ENCODE results near the gene OR52B6. TPM values are rescaled to one million over a fixed set of nuclear protein-coding genes. Genes with fewer than 3 reads are reported as not detected.

OR52B6 gene
- total RNA-seq, 5 donors from 2014 or later (not counting 1 experiment from before 2014, with no cell fraction given) = not detected

- Mint-ChIP-seq H3K36me3 (no peaks in the 10 kb centered on the region), H3K9me3 (no peaks in the 10 kb centered on the region), H3K27ac (no peak overlapping the region), H3K4me3 (no peak overlapping the region), H3K4me1 (peaks cover 0 to 5% (median 0%) of the 10 kb centered on the region in 3 donors), H3K27me3 (no peaks in the 10 kb centered on the region)
- Histone ChIP-seq H3K4me1 (ENCODE audit: control insufficient read depth in 1 of 2, extremely low read depth in 1 of 2, insufficient read depth in 2 of 2, low read length in 2 of 2) (no peaks in the 10 kb centered on the region), H3K4me3 (ENCODE audit: control insufficient read depth in 1 of 2, extremely low read depth in 1 of 2, low read length in 1 of 2) (no peak overlapping the region), H3K27me3 (replicated peaks in 1 of 2; ENCODE audit: control insufficient read depth in 2 of 2, extremely low read depth in 1 of 2, insufficient read depth in 2 of 2, low read length in 1 of 2) (no peaks in the 10 kb centered on the region), H3K9me3 (no peaks in the 10 kb centered on the region), H3K36me3 (ENCODE audit: control insufficient read depth in 2 of 2, extremely low read depth in 1 of 2, insufficient read depth in 1 of 2, low read length in 1 of 2) (no peaks in the 10 kb centered on the region), H3K27ac (ENCODE audit: low read length) (no peak overlapping the region)
- CTCF ChIA-PET = no interaction called here
- ATAC-seq (replicated peaks in 1 of 4) (no peak), DNase-seq (no peak)
- whole genome bisulfite sequencing (ENCODE audit: insufficient coverage) = 94% methylated on average over 7 of the region's 11 CpGs
- POLR2A ChIA-PET = no interaction called here
Measured at GRCh38 chr11:5611627-5612026, 30.9 kb downstream of the OR52B6 start.

DNA sequence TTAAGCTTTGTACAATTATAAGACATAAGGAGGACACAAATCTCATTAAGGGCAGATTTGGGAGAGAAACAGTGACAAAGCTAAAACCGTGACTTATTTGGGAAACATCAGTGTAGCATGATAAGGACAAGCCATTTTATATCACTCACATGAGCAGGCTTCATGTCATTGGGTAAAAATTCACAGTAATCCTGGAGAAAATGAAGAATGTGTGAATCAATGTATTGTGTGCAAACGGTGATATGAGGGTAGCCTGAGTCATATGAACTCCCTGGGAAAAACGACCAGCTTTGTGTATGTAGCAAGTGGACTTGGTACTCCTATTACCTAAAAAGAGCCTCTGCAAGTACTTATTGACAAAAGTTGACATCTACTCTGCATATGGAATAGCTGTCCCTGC lies 38.1 kb downstream of the OR52B6 start:
- no CpG with 5 or more reads among the region's 3 CpGs for WGBS (ENCODE audit: insufficient coverage)
- Histone ChIP-seq H3K27ac (ENCODE audit: low read length) (no peak overlapping the region), H3K4me1 (ENCODE audit: control insufficient read depth in 1 of 2, extremely low read depth in 1 of 2, insufficient read depth in 2 of 2, low read length in 2 of 2) (peaks cover under 1 to 2% of the 10 kb centered on the region in 2 experiments), H3K27me3 (replicated peaks in 1 of 2; ENCODE audit: control insufficient read depth in 2 of 2, extremely low read depth in 1 of 2, insufficient read depth in 2 of 2, low read length in 1 of 2) (no peaks in the 10 kb centered on the region), H3K36me3 (ENCODE audit: control insufficient read depth in 2 of 2, extremely low read depth in 1 of 2, insufficient read depth in 1 of 2, low read length in 1 of 2) (no peaks in the 10 kb centered on the region), H3K4me3 (ENCODE audit: control insufficient read depth in 1 of 2, extremely low read depth in 1 of 2, low read length in 1 of 2) (no peak overlapping the region), H3K9me3 (no peaks in the 10 kb centered on the region)
- H3K4me1 Mint-ChIP-seq = peaks cover 2 to 6% (median 6%) of the 10 kb centered on the region in 3 donors
- ATAC-seq (replicated peaks in 1 of 4) (no peak), DNase-seq (no peak)
- ChIA-PET POLR2A (no interaction called here), CTCF (no interaction called here)
- no peaks in the 10 kb centered on the region for H3K9me3 Mint-ChIP-seq
- H3K36me3 Mint-ChIP-seq = peaks cover 9% of the 10 kb centered on the region
- no peak overlapping the region for H3K27ac Mint-ChIP-seq
- no peak overlapping the region for H3K4me3 Mint-ChIP-seq
- H3K27me3 Mint-ChIP-seq = no peaks in the 10 kb centered on the region

DNA sequence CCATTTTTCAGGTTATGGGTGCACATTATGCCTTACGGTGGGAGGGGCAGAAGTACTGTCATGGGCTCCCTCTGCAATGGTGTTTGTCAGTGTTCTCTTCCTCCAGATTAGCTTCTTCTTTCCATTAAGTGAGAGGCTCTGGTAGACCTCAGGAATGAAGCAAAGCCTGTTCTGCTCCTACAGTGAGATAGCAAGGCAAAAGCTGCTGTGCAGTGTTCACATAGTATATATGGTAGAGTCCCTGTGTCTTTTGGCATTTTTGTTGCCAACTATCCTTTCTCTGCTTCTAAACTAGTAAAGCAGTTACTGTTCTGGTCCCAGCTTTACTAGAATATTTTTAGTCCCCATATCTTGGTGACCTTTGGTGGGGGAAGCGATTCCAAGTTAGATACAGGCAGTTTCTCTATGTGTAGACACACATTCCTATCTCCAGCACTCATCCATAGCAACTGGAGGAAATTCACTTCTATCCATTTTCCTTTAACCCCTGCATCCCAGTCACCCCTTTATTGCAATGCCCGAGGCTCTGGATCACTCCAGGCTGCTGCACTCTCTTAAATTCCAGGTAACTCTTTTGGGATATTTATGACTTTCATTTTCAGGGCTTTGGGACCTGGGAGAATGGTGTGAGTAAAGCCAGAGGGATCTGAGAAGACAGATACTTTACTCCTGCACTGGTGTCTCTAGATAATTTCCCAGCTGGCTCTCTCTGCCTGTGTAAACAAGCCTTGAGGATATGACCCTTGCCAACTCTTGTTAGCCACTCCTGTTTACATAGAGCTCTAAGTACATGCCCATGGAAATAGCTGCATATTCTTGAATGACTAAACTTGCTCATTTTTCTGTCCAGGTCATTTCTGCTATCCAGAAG lies 40.2 kb downstream of the OR52B6 start:
- Histone ChIP-seq H3K4me1 (ENCODE audit: control insufficient read depth in 1 of 2, extremely low read depth in 1 of 2, insufficient read depth in 2 of 2, low read length in 2 of 2) (peaks cover 5 to 14% of the 10 kb centered on the region in 2 experiments), H3K9me3 (no peaks in the 10 kb centered on the region), H3K27ac (ENCODE audit: low read length) (no peak overlapping the region), H3K27me3 (replicated peaks in 1 of 2; ENCODE audit: control insufficient read depth in 2 of 2, extremely low read depth in 1 of 2, insufficient read depth in 2 of 2, low read length in 1 of 2) (no peaks in the 10 kb centered on the region), H3K4me3 (ENCODE audit: control insufficient read depth in 1 of 2, extremely low read depth in 1 of 2, low read length in 1 of 2) (no peak overlapping the region), H3K36me3 (ENCODE audit: control insufficient read depth in 2 of 2, extremely low read depth in 1 of 2, insufficient read depth in 1 of 2, low read length in 1 of 2) (no peaks in the 10 kb centered on the region)
- no peaks in the 10 kb centered on the region for H3K9me3 Mint-ChIP-seq
- CTCF ChIA-PET = no interaction called here
- POLR2A ChIA-PET = no interaction called here
- H3K4me3 Mint-ChIP-seq = no peak overlapping the region
- no CpG with 5 or more reads among the region's 3 CpGs for WGBS (ENCODE audit: insufficient coverage)
- DNase-seq = no peak
- ATAC-seq (replicated peaks in 1 of 4) = no peak
- peaks cover 9% of the 10 kb centered on the region for H3K36me3 Mint-ChIP-seq
- peaks cover 20 to 22% (median 22%) of the 10 kb centered on the region in 3 donors for H3K4me1 Mint-ChIP-seq
- no peaks in the 10 kb centered on the region for H3K27me3 Mint-ChIP-seq
- no peak overlapping the region for H3K27ac Mint-ChIP-seq

GRCh38 chr11:5621580-5621979 lies 40.9 kb downstream of the OR52B6 start:
- Mint-ChIP-seq H3K27me3 (no peaks in the 10 kb centered on the region), H3K4me1 (peaks cover 27 to 29% (median 29%) of the 10 kb centered on the region in 3 donors), H3K9me3 (no peaks in the 10 kb centered on the region), H3K36me3 (peaks cover 9% of the 10 kb centered on the region), H3K4me3 (no peak overlapping the region), H3K27ac (no peak overlapping the region)
- ChIA-PET POLR2A (no interaction called here), CTCF (no interaction called here)
- Histone ChIP-seq H3K9me3 (no peaks in the 10 kb centered on the region), H3K36me3 (ENCODE audit: control insufficient read depth in 2 of 2, extremely low read depth in 1 of 2, insufficient read depth in 1 of 2, low read length in 1 of 2) (no peaks in the 10 kb centered on the region), H3K27me3 (replicated peaks in 1 of 2; ENCODE audit: control insufficient read depth in 2 of 2, extremely low read depth in 1 of 2, insufficient read depth in 2 of 2, low read length in 1 of 2) (no peaks in the 10 kb centered on the region), H3K4me3 (ENCODE audit: control insufficient read depth in 1 of 2, extremely low read depth in 1 of 2, low read length in 1 of 2) (no peak overlapping the region), H3K27ac (ENCODE audit: low read length) (no peak overlapping the region), H3K4me1 (ENCODE audit: control insufficient read depth in 1 of 2, extremely low read depth in 1 of 2, insufficient read depth in 2 of 2, low read length in 2 of 2) (peaks cover 6 to 15% of the 10 kb centered on the region in 2 experiments)
- no peak for ATAC-seq (replicated peaks in 1 of 4)
- no peak for DNase-seq

DNA sequence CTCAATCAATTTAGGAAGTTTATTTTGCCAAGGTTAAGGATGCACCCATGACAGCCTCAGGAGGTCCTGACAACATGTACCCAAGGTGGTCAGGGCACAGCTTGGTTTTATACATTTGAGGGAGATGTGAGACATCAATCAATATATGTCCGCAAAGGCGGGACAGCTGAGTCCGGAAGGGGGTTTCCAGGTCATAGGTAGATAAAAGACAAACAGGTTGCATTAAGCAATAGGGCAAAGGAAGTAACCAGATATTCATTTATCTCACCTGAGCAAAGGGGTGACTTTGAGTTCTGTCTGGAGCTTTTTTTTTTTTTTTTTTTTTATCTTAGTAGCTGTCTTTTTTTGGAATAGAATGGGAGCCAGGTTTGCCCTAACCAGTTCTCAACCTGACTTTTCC lies 42.1 kb downstream of the OR52B6 start:
- 100% methylated on average over 3 of the region's 3 CpGs for WGBS (ENCODE audit: insufficient coverage)
- Histone ChIP-seq H3K27me3 (replicated peaks in 1 of 2; ENCODE audit: control insufficient read depth in 2 of 2, extremely low read depth in 1 of 2, insufficient read depth in 2 of 2, low read length in 1 of 2) (no peaks in the 10 kb centered on the region), H3K4me1 (ENCODE audit: control insufficient read depth in 1 of 2, extremely low read depth in 1 of 2, insufficient read depth in 2 of 2, low read length in 2 of 2) (peaks cover 7 to 21% of the 10 kb centered on the region in 2 experiments), H3K27ac (ENCODE audit: low read length) (no peak overlapping the region), H3K9me3 (no peaks in the 10 kb centered on the region), H3K36me3 (ENCODE audit: control insufficient read depth in 2 of 2, extremely low read depth in 1 of 2, insufficient read depth in 1 of 2, low read length in 1 of 2) (no peaks in the 10 kb centered on the region), H3K4me3 (ENCODE audit: control insufficient read depth in 1 of 2, extremely low read depth in 1 of 2, low read length in 1 of 2) (no peak overlapping the region)
- Mint-ChIP-seq H3K27me3 (no peaks in the 10 kb centered on the region), H3K9me3 (no peaks in the 10 kb centered on the region), H3K36me3 (peaks cover 12% of the 10 kb centered on the region), H3K4me1 (peaks cover 39 to 41% (median 41%) of the 10 kb centered on the region in 3 donors), H3K4me3 (peak overlapping the region in 2 of 3 donors; percentile 26 to 36), H3K27ac (no peak overlapping the region)
- CTCF ChIA-PET = interaction anchor here in 1 of 2 donors (0.6 kb wide), 2 partner anchors 62 to 189 kb away, joined by 3 to 4 read pairs; partner anchors contain the start of gene TRIM5
- ATAC-seq (replicated peaks in 1 of 4) = no peak
- POLR2A ChIA-PET = interaction anchor here in 1 of 2 donors (0.6 kb wide), 1 partner anchor 171 kb away, joined by 6 read pairs; no protein-coding TSS in a partner anchor
- DNase-seq = no peak

- H3K4me3 ChIP-seq (ENCODE audit: control insufficient read depth in 1 of 2, extremely low read depth in 1 of 2, low read length in 1 of 2) = peak within 1 kb of the TSS; percentile 76 to 79
- Mint-ChIP-seq H3K27ac (peak within 1 kb of the TSS; percentile 92 to 93), H3K27me3 (no peaks in the 10 kb centered on the region), H3K4me3 (peak within 1 kb of the TSS; percentile 83 to 97 (median 87)), H3K9me3 (no peaks in the 10 kb centered on the region), H3K36me3 (peaks cover 20% of the 10 kb centered on the region), H3K4me1 (peaks cover 48 to 52% (median 52%) of the 10 kb centered on the region in 3 donors)
- CTCF ChIA-PET = interaction anchor here (0.5 to 1.7 kb wide), 5 partner anchors 12 to 65 kb away, joined by 3 to 5 read pairs (median 3); partner anchors contain the start of genes TRIM22 (in 1 of the 2) and TRIM5 (in 1 of the 2)
- 18% methylated on average over 4 of the region's 7 CpGs for WGBS (ENCODE audit: insufficient coverage)
- no peaks in the 10 kb centered on the region for H3K36me3 ChIP-seq (ENCODE audit: control insufficient read depth in 2 of 2, extremely low read depth in 1 of 2, insufficient read depth in 1 of 2, low read length in 1 of 2)
- H3K4me1 ChIP-seq (ENCODE audit: control insufficient read depth in 1 of 2, extremely low read depth in 1 of 2, insufficient read depth in 2 of 2, low read length in 2 of 2) = peaks cover 8 to 21% of the 10 kb centered on the region in 2 experiments
- DNase-seq = peak; percentile 12 to 84 (median 52)
- POLR2A ChIA-PET = interaction anchor here in 1 of 2 donors (0.5 kb wide), 1 partner anchor 514 kb away, joined by 8 read pairs; no protein-coding TSS in a partner anchor
- no peaks in the 10 kb centered on the region for H3K9me3 ChIP-seq
- H3K27ac ChIP-seq (ENCODE audit: low read length) = peak within 1 kb of the TSS; percentile 80
- ATAC-seq (replicated peaks in 1 of 4) = peak; percentile 96 to 98 (median 97)
- no peaks in the 10 kb centered on the region for H3K27me3 ChIP-seq (replicated peaks in 1 of 2; ENCODE audit: control insufficient read depth in 2 of 2, extremely low read depth in 1 of 2, insufficient read depth in 2 of 2, low read length in 1 of 2)
Measured at GRCh38 chr11:5624489-5625279, 44.0 kb downstream of the OR52B6 start, which contains the start of gene TRIM34. TRIM34 (plus strand) TSS chr11:5625001; CDS start chr11:5632332, 7,331 bp downstream.

Data from T-cell (primary cell).